ENCODE measurements around the gene PCGF3.
"Not testable (repeated sequence)": the region's sequence is repeated elsewhere in the genome, so short reads cannot be mapped to it uniquely, and the experiment has no call there.

Gene PCGF3

DNA sequence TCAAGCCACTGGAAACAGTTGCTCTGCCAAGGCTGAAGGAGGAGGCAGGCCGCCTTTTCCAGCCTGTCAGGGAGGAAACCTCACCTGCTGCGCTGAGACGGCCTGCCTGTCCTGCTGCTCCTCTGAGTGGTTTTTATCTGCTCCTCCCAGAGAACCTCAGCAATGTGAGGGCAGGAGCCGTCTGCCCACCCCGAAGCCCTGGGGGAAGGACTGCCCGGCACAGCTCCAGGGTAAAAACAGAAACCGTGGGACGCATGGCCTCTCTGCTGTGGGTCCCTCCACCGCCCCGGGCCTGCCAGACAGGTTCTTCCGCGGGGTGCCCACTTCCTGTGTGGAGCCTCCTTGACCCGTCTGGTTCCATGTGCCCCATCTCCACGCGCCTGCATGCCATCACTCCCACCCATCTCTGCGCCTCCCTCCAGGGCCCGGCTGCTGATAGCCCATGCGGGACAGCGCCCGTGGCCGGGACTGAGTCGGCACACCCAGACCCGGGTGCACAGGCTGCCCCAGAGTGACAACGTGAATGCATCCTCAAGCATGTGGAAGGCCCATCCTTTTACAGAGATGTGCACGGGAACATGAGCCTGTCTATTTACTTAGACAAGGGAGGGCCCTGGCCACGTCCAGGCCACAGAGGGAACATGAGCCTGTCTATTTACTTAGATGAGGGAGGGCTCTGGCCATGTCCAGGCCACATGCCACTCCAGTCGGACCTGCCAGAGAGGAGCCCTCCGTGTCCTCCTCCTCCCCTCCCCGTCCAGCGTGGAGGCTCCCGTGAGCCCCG is 12.7 kb upstream of the PCGF3 start:
- TF ChIP-seq, protein P1, sequence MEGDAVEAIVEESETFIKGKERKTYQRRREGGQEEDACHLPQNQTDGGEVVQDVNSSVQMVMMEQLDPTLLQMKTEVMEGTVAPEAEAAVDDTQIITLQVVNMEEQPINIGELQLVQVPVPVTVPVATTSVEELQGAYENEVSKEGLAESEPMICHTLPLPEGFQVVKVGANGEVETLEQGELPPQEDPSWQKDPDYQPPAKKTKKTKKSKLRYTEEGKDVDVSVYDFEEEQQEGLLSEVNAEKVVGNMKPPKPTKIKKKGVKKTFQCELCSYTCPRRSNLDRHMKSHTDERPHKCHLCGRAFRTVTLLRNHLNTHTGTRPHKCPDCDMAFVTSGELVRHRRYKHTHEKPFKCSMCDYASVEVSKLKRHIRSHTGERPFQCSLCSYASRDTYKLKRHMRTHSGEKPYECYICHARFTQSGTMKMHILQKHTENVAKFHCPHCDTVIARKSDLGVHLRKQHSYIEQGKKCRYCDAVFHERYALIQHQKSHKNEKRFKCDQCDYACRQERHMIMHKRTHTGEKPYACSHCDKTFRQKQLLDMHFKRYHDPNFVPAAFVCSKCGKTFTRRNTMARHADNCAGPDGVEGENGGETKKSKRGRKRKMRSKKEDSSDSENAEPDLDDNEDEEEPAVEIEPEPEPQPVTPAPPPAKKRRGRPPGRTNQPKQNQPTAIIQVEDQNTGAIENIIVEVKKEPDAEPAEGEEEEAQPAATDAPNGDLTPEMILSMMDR (IDR thresholded peaks at IDR 0.05; ENCODE audit: low read depth, low read length) = no peak
- no peak for DNase-seq (ENCODE audit: extremely low read depth, low read depth)

DNA sequence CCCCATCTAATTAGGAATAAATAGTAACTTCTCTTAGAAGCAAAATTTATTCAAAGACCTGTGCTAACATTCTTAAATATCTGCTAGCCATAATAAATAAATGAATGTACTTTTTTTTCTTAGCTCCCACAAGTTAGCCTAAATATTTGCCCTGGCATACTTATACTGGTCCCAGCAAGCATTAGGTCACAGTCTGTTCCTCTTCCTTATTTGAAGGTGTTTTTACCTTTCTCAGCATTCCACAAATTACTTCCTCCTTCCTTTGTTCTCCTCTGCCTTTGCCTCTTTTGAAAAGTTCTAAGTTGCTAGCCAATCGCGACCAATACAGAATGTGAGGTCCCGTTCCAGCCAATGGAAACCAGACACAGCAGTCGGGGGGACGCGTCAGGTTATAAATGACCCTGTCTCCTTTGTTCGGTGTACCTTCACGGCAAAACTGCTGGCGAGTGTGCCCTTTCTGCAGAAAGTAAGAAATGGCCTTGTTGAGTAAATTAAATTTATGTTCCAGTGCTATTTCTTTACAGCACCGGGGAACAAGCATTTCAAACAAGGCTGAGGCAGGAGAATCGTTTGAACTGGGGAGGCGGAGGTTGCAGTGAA is 11.2 kb upstream of the PCGF3 start:
- not testable (repeated sequence) for DNase-seq (ENCODE audit: extremely low read depth, low read depth)

DNA sequence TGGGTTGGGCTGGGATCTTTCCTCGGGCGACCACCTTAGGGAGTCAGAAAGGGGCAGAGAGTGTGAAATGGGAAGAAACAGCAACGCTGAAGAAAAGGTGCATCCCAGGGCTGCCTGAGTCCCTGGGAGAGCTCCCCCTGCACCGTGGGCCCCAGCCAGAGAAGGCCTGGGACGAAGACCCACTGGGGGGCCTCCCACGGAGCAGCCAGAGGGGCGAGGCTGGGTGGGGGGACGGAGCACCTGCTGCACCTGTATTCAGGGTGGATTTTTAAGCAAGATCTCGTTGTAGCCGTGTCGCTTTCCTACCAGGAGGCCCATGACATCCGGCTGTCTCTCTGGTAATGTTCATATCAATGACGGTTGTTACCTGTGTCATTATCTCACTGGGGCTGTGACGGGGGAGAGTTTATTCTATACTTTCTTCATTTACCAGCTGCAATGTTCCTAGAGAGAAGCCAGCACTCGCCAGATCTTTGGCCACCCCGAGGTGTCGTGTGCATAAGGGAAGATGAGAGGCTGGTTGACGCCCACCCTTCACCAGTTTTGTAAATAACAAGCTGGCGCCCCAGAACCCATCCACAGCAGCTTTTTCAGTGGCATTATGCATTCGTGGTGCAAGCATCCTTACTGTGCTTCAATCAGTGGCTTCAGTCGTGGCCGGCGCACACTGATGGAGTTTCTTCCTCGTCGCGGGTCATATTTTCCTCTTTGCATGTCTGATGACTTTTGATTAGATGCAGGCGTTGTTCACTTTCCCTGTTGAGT is 5.6 kb upstream of the PCGF3 start:
- DNase-seq (ENCODE audit: extremely low read depth, low read depth) = no peak
- TF ChIP-seq, protein P1 (IDR thresholded peaks at IDR 0.05; ENCODE audit: low read depth, low read length) = no peak

DNA sequence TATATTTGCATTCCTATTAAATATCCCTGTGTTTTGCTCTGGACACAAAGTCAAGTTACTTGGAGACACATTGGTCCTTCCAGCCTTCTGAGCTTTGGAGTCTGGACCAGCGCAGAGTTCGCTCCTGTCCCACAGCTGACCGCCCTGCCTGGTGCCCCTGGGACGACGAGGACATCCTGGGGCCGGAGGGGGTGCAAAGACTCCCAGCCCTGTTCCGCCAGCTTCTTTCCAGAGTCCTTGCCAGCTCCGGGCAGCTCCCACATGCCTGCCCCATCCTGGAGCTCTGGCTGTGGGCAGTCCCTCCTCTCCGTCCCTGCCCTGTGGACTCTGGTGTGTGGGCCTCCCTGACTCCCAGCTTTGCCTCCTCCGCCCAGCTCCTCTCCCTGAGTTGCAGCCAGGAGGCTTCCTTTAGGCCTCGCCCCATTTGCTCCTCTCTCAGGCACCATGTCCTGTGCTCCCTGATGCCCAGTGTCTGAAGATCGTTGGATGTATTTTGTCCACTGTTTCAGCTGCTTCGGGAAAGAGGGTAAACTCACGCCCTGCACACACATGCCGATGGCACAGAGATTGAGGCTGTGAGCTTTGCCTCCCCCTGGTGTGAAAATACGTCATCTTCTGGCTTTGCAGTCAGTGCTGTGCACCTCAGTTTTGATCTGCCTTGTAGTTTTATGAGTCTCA is 4.9 kb upstream of the PCGF3 start:
- DNase-seq (ENCODE audit: extremely low read depth, low read depth) = no peak
- TF ChIP-seq, protein P1 (IDR thresholded peaks at IDR 0.05; ENCODE audit: low read depth, low read length) = no peak

DNA sequence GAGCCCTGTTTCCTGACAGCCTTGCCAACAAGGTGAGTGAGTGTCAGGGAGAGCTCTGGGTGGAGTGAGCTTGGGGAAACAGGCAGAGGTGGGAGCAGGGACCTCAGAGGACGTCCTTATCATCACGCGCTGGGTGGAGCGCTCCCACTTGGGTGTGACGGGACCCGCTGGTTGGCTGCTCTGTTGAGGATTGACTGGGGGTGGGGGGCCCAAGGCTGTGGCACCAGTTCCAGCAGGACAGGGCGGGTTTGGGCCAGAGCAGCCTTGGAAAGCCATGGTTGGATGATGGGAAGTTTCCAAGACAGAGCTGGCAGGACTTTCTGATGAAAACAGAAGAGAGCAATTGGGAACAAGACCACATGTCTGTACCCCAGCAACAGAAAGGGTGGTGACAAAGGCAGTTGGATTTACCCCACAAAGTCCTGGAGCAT is 3.0 kb upstream of the PCGF3 start:
- TF ChIP-seq, protein P1 (IDR thresholded peaks at IDR 0.05; ENCODE audit: low read depth, low read length) = no peak
- no peak for DNase-seq (ENCODE audit: extremely low read depth, low read depth)

DNA sequence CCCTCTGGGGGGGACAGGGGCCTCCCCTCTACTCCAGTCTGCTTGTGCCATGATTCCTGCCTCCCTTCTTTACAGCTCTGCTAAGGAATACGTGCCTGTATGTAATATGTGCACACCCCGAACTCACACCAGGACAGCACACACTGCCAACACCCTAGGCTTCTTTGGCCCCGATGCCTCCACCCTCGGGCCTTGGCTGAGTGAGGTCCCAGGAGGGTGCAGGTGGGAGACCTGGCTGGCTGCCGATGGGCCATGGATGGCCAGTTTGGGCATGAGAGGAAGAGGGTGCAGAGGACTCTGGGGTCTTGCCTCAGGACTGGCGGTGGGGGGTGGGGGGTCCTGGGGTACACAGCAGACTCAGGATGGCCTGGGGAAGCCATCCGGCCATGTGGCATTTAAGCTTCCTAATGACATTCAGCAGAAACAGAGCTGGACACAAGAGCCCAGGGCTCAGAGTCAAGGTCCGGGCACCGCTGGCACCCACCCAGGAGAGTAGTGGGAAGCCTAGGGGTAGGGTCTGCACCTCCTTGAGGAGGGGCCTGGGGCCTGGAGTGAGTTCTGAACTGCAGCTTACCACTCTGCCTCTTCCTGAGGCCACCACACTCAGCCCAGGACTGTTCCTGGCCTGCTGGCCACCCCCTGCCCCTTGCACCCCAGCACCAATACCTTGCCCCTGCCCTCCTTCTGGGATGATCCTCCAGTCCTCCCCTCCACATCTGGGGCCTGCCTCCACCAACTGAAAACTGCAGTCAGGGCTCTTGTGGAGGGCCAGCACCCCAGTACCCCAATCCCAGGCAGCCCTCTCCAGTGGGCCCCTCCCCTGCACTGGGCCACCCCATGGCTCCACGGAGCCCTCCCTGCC is 2.1 kb upstream of the PCGF3 start:
- no peak for DNase-seq (ENCODE audit: extremely low read depth, low read depth)
- TF ChIP-seq, protein P1 (IDR thresholded peaks at IDR 0.05; ENCODE audit: low read depth, low read length) = no peak

Measured in AG09319 (cell line).